HG03135 (cell line): Measurements from ENCODE around the gene CPVL.

Source experiments
- ATAC-seq: cut with Tn5 transposase; IDR thresholded peaks from one replicate; pipeline ENCODE4 v1.9.1; 2021; ENCODE audit warnings: mild to moderate bottlenecking, moderate library complexity; ENCODE audit not compliant: unreplicated experiment

The CPVL gene

GRCh38 chr7:29007127-29007526 lies 139.2 kb downstream of the CPVL start:
- no peak for ATAC-seq

- ATAC-seq = no peak
Measured at GRCh38 chr7:29005829-29006228, 140.5 kb downstream of the CPVL start.

GRCh38 chr7:29005406-29005805 lies 140.9 kb downstream of the CPVL start:
- no peak for ATAC-seq

- no peak for ATAC-seq
Measured at GRCh38 chr7:29003703-29004102, 142.6 kb downstream of the CPVL start.

GRCh38 chr7:29000717-29001076 lies 145.6 kb downstream of the CPVL start:
- no peak for ATAC-seq

GRCh38 chr7:28999895-29000716 lies 146.2 kb downstream of the CPVL start:
- no peak for ATAC-seq

- no peak for ATAC-seq
Measured at GRCh38 chr7:28999427-28999826, 146.9 kb downstream of the CPVL start.

GRCh38 chr7:28998105-28998504 lies 148.2 kb downstream of the CPVL start:
- ATAC-seq = no peak

GRCh38 chr7:28996836-28997235 lies 149.5 kb downstream of the CPVL start:
- ATAC-seq = no peak

GRCh38 chr7:28993371-28993770 lies 153.0 kb downstream of the CPVL start:
- no peak for ATAC-seq

GRCh38 chr7:28992798-28993197 lies 153.5 kb downstream of the CPVL start:
- no peak for ATAC-seq

GRCh38 chr7:28990200-28990960 lies 156.0 kb downstream of the CPVL start:
- no peak for ATAC-seq

- no peak for ATAC-seq
Measured at GRCh38 chr7:28989211-28989980, 156.9 kb downstream of the CPVL start.

GRCh38 chr7:28988810-28989209 lies 157.5 kb downstream of the CPVL start:
- no peak for ATAC-seq

- ATAC-seq = no peak
Measured at GRCh38 chr7:28988091-28988490, 158.2 kb downstream of the CPVL start.

- no peak for ATAC-seq
Measured at GRCh38 chr7:28986765-28987110, 159.6 kb downstream of the CPVL start.

- no peak for ATAC-seq
Measured at GRCh38 chr7:28986028-28986764, 160.1 kb downstream of the CPVL start.

GRCh38 chr7:28984631-28985030 lies 161.7 kb downstream of the CPVL start:
- ATAC-seq = no peak

GRCh38 chr7:28984217-28984616 lies 162.1 kb downstream of the CPVL start:
- ATAC-seq = no peak

- ATAC-seq = no peak
Measured at GRCh38 chr7:28983396-28984190, 162.7 kb downstream of the CPVL start.
